B cell (primary cell): ENCODE data around the gene FNDC5. TPM values are rescaled to one million over a fixed set of nuclear protein-coding genes. Genes with fewer than 3 reads are reported as not detected.

Experiments used
- ATAC-seq: fragments of 200-7000 bp; cut with Tn5 transposase; one replicate; pipeline ENCODE4 v1.10.0; 2021; ENCODE audit warnings: low read depth, mild to moderate bottlenecking, moderate number of reproducible peaks, moderate library complexity
- CTCF ChIA-PET: fragments of 350-600 bp; sonication (Branson Sonifier 250); formaldehyde crosslinking; loops from one replicate; lab custom pipeline; 2021; ENCODE audit warnings: antibody characterized with exemption, inconsistent platforms; lab: Charles Lee
- POLR2A ChIA-PET: fragments of 350-600 bp; sonication (Branson Sonifier 250); formaldehyde crosslinking; loops from one replicate; lab custom pipeline; 2021; ENCODE audit warnings: antibody characterized with exemption; lab: Charles Lee
- DNase-seq: peaks from one replicate; pipeline ENCODE4 v3.0.0; 2013
- H2AFZ ChIP-seq: 2 replicates; pipeline ENCODE4 v1.6.1; 2012; ENCODE audit warnings: mild to moderate bottlenecking, low read depth, low read length; ENCODE audit not compliant: insufficient read depth, poor library complexity, severe bottlenecking
- H3K27ac ChIP-seq, 2 donors: 1 replicate in 1 of 2; 2 replicates in 1 of 2; pipeline ENCODE4 v1.5.1; 2012 to 2013; ENCODE audit warnings: low read length in 2 of 2, mild to moderate bottlenecking in 2 of 2, moderate library complexity in 1 of 2
- H3K27me3 ChIP-seq, 4 experiments: fragments of 200-600 bp in 1 of 4; sonication (generic) in 1 of 4; replicated peaks in 1 of 4; 1 replicate in 2 of 4; 2 replicates in 2 of 4; pipeline versions ENCODE4 v1.6.1 to v1.7.0; 2013 to 2016; ENCODE audit warnings: low read length in 3 of 4, mild to moderate bottlenecking in 2 of 4, mixed read lengths in 1 of 4, moderate library complexity in 1 of 4; ENCODE audit not compliant: insufficient read depth in 4 of 4, control insufficient read depth in 3 of 4; ENCODE audit errors: control extremely low read depth in 1 of 4
- H3K36me3 ChIP-seq, 2 experiments: replicated peaks in 1 of 2; 1 replicate in 1 of 2; 2 replicates in 1 of 2; pipeline versions ENCODE4 v1.6.1 to v1.7.1; 2013; ENCODE audit warnings: low read length in 1 of 2; ENCODE audit not compliant: insufficient read depth in 2 of 2, control insufficient read depth in 1 of 2; ENCODE audit errors: control extremely low read depth in 1 of 2, extremely low read depth in 1 of 2
- H3K4me1 ChIP-seq, 2 donors: fragments of 200-600 bp in 1 of 2; sonication (generic) in 1 of 2; 1 replicate in 1 of 2; 2 replicates in 1 of 2; pipeline versions ENCODE4 v1.5.1 to v1.6.1; 2013 to 2017; ENCODE audit warnings: low read length in 2 of 2; ENCODE audit not compliant: control insufficient read depth in 2 of 2, insufficient read depth in 2 of 2
- H3K4me2 ChIP-seq: replicated peaks from 2 replicates; pipeline ENCODE3; 2012; ENCODE audit warnings: mild to moderate bottlenecking, low read depth, low read length; ENCODE audit not compliant: poor library complexity, severe bottlenecking
- H3K4me3 ChIP-seq, 5 experiments: fragments of 200-600 bp in 1 of 5; sonication (generic) in 1 of 5; 1 replicate in 3 of 5; 2 replicates in 2 of 5; pipeline versions ENCODE4 v1.5.1 to v1.7.0; 2011 to 2016; ENCODE audit warnings: low read length in 4 of 5, mild to moderate bottlenecking in 4 of 5, low read depth in 2 of 5, control low read depth in 1 of 5, moderate library complexity in 1 of 5; ENCODE audit not compliant: insufficient read depth in 1 of 5; ENCODE audit errors: control extremely low read depth in 1 of 5, extremely low read depth in 1 of 5
- H3K79me2 ChIP-seq: fragments of 200-600 bp; sonication (generic); one replicate; pipeline ENCODE4 v1.6.0; 2016; ENCODE audit warnings: low read length; ENCODE audit not compliant: control insufficient read depth, insufficient read depth
- H3K9ac ChIP-seq: fragments of 200-600 bp; sonication (generic); 2 replicates; pipeline ENCODE4 v1.6.1; 2017; ENCODE audit warnings: mild to moderate bottlenecking, low read length, moderate library complexity
- H3K9me3 ChIP-seq, 3 donors: one replicate each; pipeline versions ENCODE4 v1.6.1 to v1.7.1; 2013; ENCODE audit warnings: low read length in 2 of 3; ENCODE audit not compliant: control insufficient read depth in 2 of 3, insufficient read depth in 1 of 3; ENCODE audit errors: control extremely low read depth in 1 of 3
- H4K20me1 ChIP-seq: 2 replicates; pipeline ENCODE4 v1.6.0; 2012; ENCODE audit warnings: mild to moderate bottlenecking, low read length; ENCODE audit not compliant: insufficient read depth, control insufficient read depth, poor library complexity, severe bottlenecking
- H3K27ac Mint-ChIP-seq: one replicate; pipeline ENCODE4 v1.8.0; 2021; ENCODE audit warnings: mixed read lengths
- H3K27me3 Mint-ChIP-seq: one replicate; pipeline ENCODE4 v1.8.0; 2021; ENCODE audit warnings: mixed read lengths
- H3K4me1 Mint-ChIP-seq: one replicate; pipeline ENCODE4 v1.8.0; 2021; ENCODE audit warnings: mixed read lengths
- H3K4me3 Mint-ChIP-seq: one replicate; pipeline ENCODE4 v1.8.0; 2021; ENCODE audit warnings: mixed read lengths
- H3K9me3 Mint-ChIP-seq: one replicate; pipeline ENCODE4 v1.8.0; 2022; ENCODE audit warnings: mixed read lengths; ENCODE audit not compliant: insufficient read depth
- EZH2 ChIP-seq: IDR thresholded peaks from 2 replicates; pipeline ENCODE4 v1.6.1; 2012; ENCODE audit warnings: borderline replicate concordance, low read depth, mild to moderate bottlenecking, moderate library complexity, low read length; ENCODE audit not compliant: insufficient read depth, poor library complexity, severe bottlenecking
- WGBS: methylation state at CpG from one replicate; pipeline ENCODE4 v1.1.5; 2013; ENCODE audit warnings: missing lambda C conversion rate; ENCODE audit not compliant: insufficient coverage; 5-methylcytosine and 5-hydroxymethylcytosine counted together
- intact Hi-C: fragments of 100-400 bp; cut with micrococcal nuclease; formaldehyde crosslinking; loops from one replicate; pipeline ENCODE4 v1.10.0; 2022
- polyA plus RNA-seq: library from polyadenylated mRNA; depleted of rRNA; stranded (reverse); fragments of >200 nt; gene quantifications from 2 replicates; pipeline ENCODE4 v1.2.3, GENCODE V29; 2012
- total RNA-seq, 2 donors: library from RNA; stranded (reverse); fragments of 120-200 nt in 1 of 2; gene quantifications; 1 replicate in 1 of 2; 2 replicates in 1 of 2; pipeline versions ENCODE4 v1.2.3 to v1.2.4, GENCODE V29; 2013 to 2022
- TF ChIP-seq, protein P1 (sequence below): fragments of 200-600 bp; IDR thresholded peaks from one replicate; pipeline ENCODE4 v1.8.0; 2022; ENCODE audit warnings: antibody characterized with exemption, mild to moderate bottlenecking

Gene FNDC5
- total and polyA plus RNA-seq, 2 donors (not counting 1 experiment from before 2014, with no cell fraction given) = 0.76 to 2.1 TPM

DNA sequence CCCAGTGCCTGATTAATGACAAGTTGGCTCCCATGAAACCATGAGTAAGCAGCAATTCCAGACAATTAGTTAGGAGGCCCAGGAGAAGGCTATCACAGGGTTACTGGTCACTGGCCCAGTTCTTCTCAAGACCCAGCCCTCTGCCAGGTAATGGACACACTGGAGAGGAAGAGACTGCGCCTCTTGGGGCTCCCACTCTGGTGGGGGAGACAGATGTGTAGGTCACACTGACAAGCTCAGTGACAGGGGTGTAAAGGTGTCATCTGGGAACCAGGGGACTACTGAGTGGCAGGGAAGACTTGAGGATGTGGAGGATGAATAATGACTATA is 20.5 kb upstream of the FNDC5 start:
- Mint-ChIP-seq H3K4me1 (peaks cover 21% of the 10 kb centered on the region), H3K27me3 (peaks cover 71% of the 10 kb centered on the region), H3K4me3 (no peak overlapping the region), H3K9me3 (no peaks in the 10 kb centered on the region), H3K27ac (no peak overlapping the region)
- Histone ChIP-seq H2AFZ (no peak overlapping the region), H3K4me1 (peaks cover 22 to 28% of the 10 kb centered on the region in 2 donors), H3K27me3 (peaks cover 0 to 89% (median 44%) of the 10 kb centered on the region in 4 experiments), H3K4me3 (no peak overlapping the region), H3K4me2 (no peak overlapping the region), H3K79me2 (no peaks in the 10 kb centered on the region), H4K20me1 (no peaks in the 10 kb centered on the region), H3K36me3 (no peaks in the 10 kb centered on the region), H3K27ac (no peak overlapping the region), H3K9me3 (peaks cover 0 to 17% (median 0%) of the 10 kb centered on the region in 3 donors), H3K9ac (no peak overlapping the region)
- ChIA-PET CTCF (interaction anchor here (0.9 to 4.2 kb wide), 2 partner anchors 16 to 179 kb away, joined by 3 to 14 read pairs; no protein-coding TSS in a partner anchor), POLR2A (no interaction called here)
- no peak for TF ChIP-seq EZH2
- TF ChIP-seq, protein P1, sequence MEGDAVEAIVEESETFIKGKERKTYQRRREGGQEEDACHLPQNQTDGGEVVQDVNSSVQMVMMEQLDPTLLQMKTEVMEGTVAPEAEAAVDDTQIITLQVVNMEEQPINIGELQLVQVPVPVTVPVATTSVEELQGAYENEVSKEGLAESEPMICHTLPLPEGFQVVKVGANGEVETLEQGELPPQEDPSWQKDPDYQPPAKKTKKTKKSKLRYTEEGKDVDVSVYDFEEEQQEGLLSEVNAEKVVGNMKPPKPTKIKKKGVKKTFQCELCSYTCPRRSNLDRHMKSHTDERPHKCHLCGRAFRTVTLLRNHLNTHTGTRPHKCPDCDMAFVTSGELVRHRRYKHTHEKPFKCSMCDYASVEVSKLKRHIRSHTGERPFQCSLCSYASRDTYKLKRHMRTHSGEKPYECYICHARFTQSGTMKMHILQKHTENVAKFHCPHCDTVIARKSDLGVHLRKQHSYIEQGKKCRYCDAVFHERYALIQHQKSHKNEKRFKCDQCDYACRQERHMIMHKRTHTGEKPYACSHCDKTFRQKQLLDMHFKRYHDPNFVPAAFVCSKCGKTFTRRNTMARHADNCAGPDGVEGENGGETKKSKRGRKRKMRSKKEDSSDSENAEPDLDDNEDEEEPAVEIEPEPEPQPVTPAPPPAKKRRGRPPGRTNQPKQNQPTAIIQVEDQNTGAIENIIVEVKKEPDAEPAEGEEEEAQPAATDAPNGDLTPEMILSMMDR = no peak
- WGBS = 100% methylated on average over 1 of the region's 1 CpG
- ATAC-seq = no peak
- DNase-seq = no peak
- intact Hi-C loops = no loop called here

- no peak overlapping the region for H3K27ac Mint-ChIP-seq
- WGBS = 93% methylated on average over 6 of the region's 7 CpGs
- Histone ChIP-seq H3K4me2 (no peak overlapping the region), H3K4me1 (peaks cover 22 to 28% of the 10 kb centered on the region in 2 donors), H3K9ac (no peak overlapping the region), H3K36me3 (no peaks in the 10 kb centered on the region), H3K79me2 (no peaks in the 10 kb centered on the region), H4K20me1 (no peaks in the 10 kb centered on the region), H3K4me3 (no peak overlapping the region), H2AFZ (no peak overlapping the region), H3K9me3 (peaks cover 0 to 17% (median 0%) of the 10 kb centered on the region in 3 donors), H3K27me3 (peaks cover 0 to 90% (median 46%) of the 10 kb centered on the region in 4 experiments), H3K27ac (no peak overlapping the region)
- TF ChIP-seq EZH2 = no peak
- TF ChIP-seq, protein P1 = no peak
- no peak overlapping the region for H3K4me3 Mint-ChIP-seq
- no peaks in the 10 kb centered on the region for H3K9me3 Mint-ChIP-seq
- H3K4me1 Mint-ChIP-seq = peaks cover 22% of the 10 kb centered on the region
- intact Hi-C loops = no loop called here
- ATAC-seq (no peak), DNase-seq (no peak)
- ChIA-PET POLR2A (no interaction called here), CTCF (interaction anchor here (0.9 to 1.1 kb wide), 2 partner anchors 8 to 179 kb away, joined by 3 read pairs; no protein-coding TSS in a partner anchor)
- H3K27me3 Mint-ChIP-seq = peaks cover 69% of the 10 kb centered on the region
These were observed 20.0 kb upstream of the FNDC5 start for GRCh38 chr1:32890516-32891240.
